H1 (cell line): ENCODE results near the gene AKTIP. TPM values are rescaled to one million over a fixed set of nuclear protein-coding genes. Genes with fewer than 3 reads are reported as not detected.

Experiments
- CTCF ChIA-PET: fragments of 300-600 bp; sonication (Branson Sonifier 250); formaldehyde crosslinking; loops from one replicate; lab custom pipeline; 2021; ENCODE audit not compliant: partially characterized antibody; lab: Charles Lee
- POLR2A ChIA-PET: fragments of 300-600 bp; sonication (Branson Sonifier 250); formaldehyde crosslinking; loops from one replicate; lab custom pipeline; 2021; ENCODE audit warnings: inconsistent platforms; ENCODE audit not compliant: partially characterized antibody; lab: Charles Lee
- DNase-seq, 2 experiments: peaks; one replicate each; pipeline versions ENCODE4 v3.0.0 to v3.0.0-alpha.2; 2010 to 2022; ENCODE audit warnings: low spot score in 2 of 2, low read depth in 1 of 2, mixed read lengths in 1 of 2
- FAIRE-seq: peaks from 2 replicates; lab custom pipeline; 2011; peaks lifted over from hg19 to GRCh38; lab: Jason Lieb, UNC
- H2AFZ ChIP-seq: 2 replicates; pipeline ENCODE4 v1.8.1; 2012; ENCODE audit warnings: low read length, inconsistent platforms
- H2AK5ac ChIP-seq: 2 replicates; pipeline ENCODE4 v1.6.1; 2013; ENCODE audit warnings: low read depth, low read length
- H2BK120ac ChIP-seq: replicated peaks from 2 replicates; pipeline ENCODE3; 2013; ENCODE audit warnings: low read depth, low read length, inconsistent platforms
- H2BK12ac ChIP-seq: 2 replicates; pipeline ENCODE4 v1.6.1; 2013; ENCODE audit warnings: low read depth, low read length
- H2BK15ac ChIP-seq: 2 replicates; pipeline ENCODE4 v1.6.1; 2013; ENCODE audit warnings: low read length
- H2BK20ac ChIP-seq: 2 replicates; pipeline ENCODE4 v1.6.1; 2013; ENCODE audit warnings: low read length
- H2BK5ac ChIP-seq: 2 replicates; pipeline ENCODE4 v1.6.1; 2013; ENCODE audit warnings: low read depth, low read length
- H3K14ac ChIP-seq: 2 replicates; pipeline ENCODE4 v1.6.1; 2013; ENCODE audit warnings: inconsistent platforms; ENCODE audit not compliant: insufficient read length
- H3K18ac ChIP-seq: 2 replicates; pipeline ENCODE4 v1.6.1; 2013; ENCODE audit warnings: low read length; ENCODE audit errors: extremely low read depth
- H3K23ac ChIP-seq: 2 replicates; pipeline ENCODE4 v1.6.1; 2013; ENCODE audit warnings: inconsistent platforms; ENCODE audit not compliant: insufficient read length
- H3K23me2 ChIP-seq: 2 replicates; pipeline ENCODE4 v1.6.1; 2013; ENCODE audit warnings: low read depth, low read length
- H3K27ac ChIP-seq: 2 replicates; pipeline ENCODE4 v1.6.1; 2011; ENCODE audit warnings: low read depth, low read length, inconsistent platforms
- H3K27me3 ChIP-seq, 4 experiments: replicated peaks in 1 of 4; 1 replicate in 1 of 4; 2 replicates in 3 of 4; pipeline versions ENCODE4 v1.6.1 to v1.8.1; 2011 to 2013; ENCODE audit warnings: low read length in 3 of 4, mild to moderate bottlenecking in 3 of 4, inconsistent platforms in 2 of 4, mixed read lengths in 2 of 4, moderate library complexity in 1 of 4; ENCODE audit not compliant: control insufficient read depth in 3 of 4, insufficient read depth in 3 of 4; ENCODE audit errors: extremely low read depth in 1 of 4
- H3K36me3 ChIP-seq, 4 experiments: 2 replicates each; pipeline versions ENCODE4 v1.6.1 to v1.8.1; 2011 to 2013; ENCODE audit warnings: mild to moderate bottlenecking in 4 of 4, low read length in 3 of 4, moderate library complexity in 2 of 4, control low read depth in 1 of 4, inconsistent platforms in 1 of 4; ENCODE audit not compliant: insufficient read depth in 4 of 4, control insufficient read depth in 2 of 4
- H3K4ac ChIP-seq: replicated peaks from 2 replicates; pipeline ENCODE3; 2013; ENCODE audit warnings: low read length, low read depth, mixed read lengths, inconsistent platforms; ENCODE audit not compliant: insufficient read length
- H3K4me1 ChIP-seq, 4 experiments: replicated peaks in 1 of 4; 1 replicate in 1 of 4; 2 replicates in 3 of 4; pipeline versions ENCODE4 v1.6.1 to v1.8.1; 2011 to 2013; ENCODE audit warnings: low read length in 3 of 4, inconsistent platforms in 2 of 4, mixed read lengths in 1 of 4; ENCODE audit not compliant: insufficient read depth in 4 of 4, control insufficient read depth in 3 of 4
- H3K4me2 ChIP-seq, 2 experiments: 2 replicates each; pipeline versions ENCODE4 v1.6.1 to v1.8.1; 2011 to 2013; ENCODE audit warnings: low read depth in 2 of 2, low read length in 2 of 2, control low read depth in 1 of 2, inconsistent platforms in 1 of 2, mild to moderate bottlenecking in 1 of 2; ENCODE audit not compliant: insufficient read depth in 1 of 2
- H3K4me3 ChIP-seq, 4 experiments: fragments of 200-600, 300-600 bp in 1 of 4; sonication (generic), shearing (Covaris generic), sonication (Bioruptor Twin) in 1 of 4; 2 replicates each; pipeline versions ENCODE4 v1.5.1 to v1.8.1; 2011 to 2016; ENCODE audit warnings: low read length in 4 of 4, low read depth in 3 of 4, control low read depth in 2 of 4, inconsistent platforms in 2 of 4, mild to moderate bottlenecking in 2 of 4, mixed read lengths in 1 of 4, moderate library complexity in 1 of 4; ENCODE audit not compliant: insufficient read depth in 2 of 4; ENCODE audit errors: extremely low read depth in 1 of 4
- H3K56ac ChIP-seq: replicated peaks from 2 replicates; pipeline ENCODE3; 2013; ENCODE audit warnings: low read depth, mild to moderate bottlenecking, mixed read lengths, low read length, inconsistent platforms; ENCODE audit not compliant: insufficient read length
- H3K79me1 ChIP-seq: 2 replicates; pipeline ENCODE4 v1.6.1; 2013; ENCODE audit warnings: low read depth, low read length, control low read depth
- H3K79me2 ChIP-seq, 2 experiments: 2 replicates each; pipeline versions ENCODE4 v1.6.1 to v1.8.1; 2012 to 2013; ENCODE audit warnings: low read length in 2 of 2, mild to moderate bottlenecking in 2 of 2, inconsistent platforms in 1 of 2; ENCODE audit not compliant: insufficient read depth in 2 of 2, control insufficient read depth in 1 of 2
- H3K9ac ChIP-seq, 4 experiments: replicated peaks in 1 of 4; 1 replicate in 1 of 4; 2 replicates in 3 of 4; pipeline versions ENCODE4 v1.6.1 to v1.8.1; 2011 to 2013; ENCODE audit warnings: low read depth in 3 of 4, low read length in 3 of 4, control low read depth in 2 of 4, mild to moderate bottlenecking in 2 of 4, moderate library complexity in 2 of 4, inconsistent platforms in 1 of 4; ENCODE audit errors: extremely low read depth in 1 of 4
- H3K9me3 ChIP-seq, 2 experiments: 2 replicates each; pipeline versions ENCODE4 v1.6.1 to v1.8.1; 2012 to 2013; ENCODE audit warnings: mild to moderate bottlenecking in 2 of 2, moderate library complexity in 2 of 2, control low read depth in 1 of 2, inconsistent platforms in 1 of 2, low read depth in 1 of 2, low read length in 1 of 2, mixed read lengths in 1 of 2; ENCODE audit not compliant: insufficient read depth in 2 of 2
- H4K20me1 ChIP-seq, 2 experiments: replicated peaks in 1 of 2; 2 replicates each; pipeline versions ENCODE3 to v1.8.1; 2011 to 2013; ENCODE audit warnings: inconsistent platforms in 2 of 2, low read length in 2 of 2, mild to moderate bottlenecking in 1 of 2; ENCODE audit not compliant: insufficient read depth in 2 of 2, control insufficient read depth in 1 of 2
- H4K5ac ChIP-seq: 2 replicates; pipeline ENCODE4 v1.6.1; 2013; ENCODE audit warnings: low read length, low read depth, mixed read lengths, inconsistent platforms; ENCODE audit not compliant: insufficient read length
- H4K8ac ChIP-seq: 2 replicates; pipeline ENCODE4 v1.8.0; 2013; ENCODE audit warnings: mild to moderate bottlenecking, moderate library complexity, low read length, inconsistent platforms; ENCODE audit not compliant: insufficient read depth; ENCODE audit errors: extremely low read depth
- H4K91ac ChIP-seq: replicated peaks from 2 replicates; pipeline ENCODE3; 2013; ENCODE audit warnings: low read length, mixed read lengths, inconsistent platforms; ENCODE audit not compliant: insufficient read length
- CBX8 ChIP-seq: fragments of 300-800, 300-1000 bp; sonication (generic); IDR thresholded peaks from 2 replicates; pipeline ENCODE4 v1.7.1; 2016; ENCODE audit warnings: low read depth, low read length, borderline replicate concordance
- E2F6 ChIP-seq: IDR thresholded peaks from 2 replicates; pipeline ENCODE4 v1.6.1; 2012; ENCODE audit warnings: inconsistent platforms
- FOSL1 ChIP-seq: IDR thresholded peaks from 2 replicates; pipeline ENCODE4 v1.6.1; 2011; ENCODE audit warnings: mild to moderate bottlenecking, low read depth, low read length, moderate library complexity; ENCODE audit not compliant: insufficient read depth
- GABPA ChIP-seq: IDR thresholded peaks from 2 replicates; pipeline ENCODE4 v1.6.1; 2011; ENCODE audit warnings: mild to moderate bottlenecking, low read length, moderate library complexity, borderline replicate concordance; ENCODE audit not compliant: insufficient read depth
- HDAC2 ChIP-seq, 2 experiments: fragments of 300-600 bp in 1 of 2; sonication (generic) in 1 of 2; IDR thresholded peaks; 2 replicates each; pipeline ENCODE4 v1.6.1; 2011 to 2012; ENCODE audit warnings: low read depth in 2 of 2, low read length in 2 of 2, mild to moderate bottlenecking in 2 of 2, moderate library complexity in 2 of 2, borderline replicate concordance in 1 of 2, inconsistent platforms in 1 of 2
- HDAC6 ChIP-seq: IDR thresholded peaks from one replicate; pipeline ENCODE4 v1.7.1; 2012; ENCODE audit warnings: low read depth, mild to moderate bottlenecking, inconsistent platforms, low read length, moderate library complexity
- JUN ChIP-seq: IDR thresholded peaks from 2 replicates; pipeline ENCODE4 v1.6.1; 2011; ENCODE audit warnings: low read depth, mild to moderate bottlenecking, improper control_type of control experiment, low read length
- MAFK ChIP-seq: IDR thresholded peaks from 2 replicates; pipeline ENCODE4 v1.6.1; 2012; ENCODE audit warnings: low read depth, mild to moderate bottlenecking, improper control_type of control experiment, low read length
- POLR2A ChIP-seq, 2 experiments: IDR thresholded peaks; 1 replicate in 1 of 2; 2 replicates in 1 of 2; pipeline ENCODE4 v1.6.1; 2011; ENCODE audit warnings: low read depth in 2 of 2, low read length in 2 of 2, mild to moderate bottlenecking in 2 of 2; ENCODE audit errors: control extremely low read depth in 1 of 2
- RXRA ChIP-seq: IDR thresholded peaks from 2 replicates; pipeline ENCODE4 v1.6.1; 2011; ENCODE audit warnings: low read depth, mild to moderate bottlenecking, low read length, moderate library complexity; ENCODE audit not compliant: insufficient read depth
- SIRT6 ChIP-seq: IDR thresholded peaks from one replicate; pipeline ENCODE4 v1.7.1; 2012; ENCODE audit warnings: low read length, inconsistent platforms
- SP4 ChIP-seq: IDR thresholded peaks from 2 replicates; pipeline ENCODE4 v1.6.1; 2012; ENCODE audit warnings: low read length, inconsistent platforms
- TAF1 ChIP-seq: IDR thresholded peaks from 2 replicates; pipeline ENCODE4 v1.6.1; 2011; ENCODE audit warnings: mild to moderate bottlenecking, low read depth, low read length
- TAF7 ChIP-seq: optimal IDR thresholded peaks from 2 replicates; pipeline ENCODE3; 2011; ENCODE audit warnings: low read depth, mild to moderate bottlenecking, inconsistent platforms, low read length, moderate library complexity, borderline replicate concordance
- WGBS, 2 experiments: shearing (Covaris generic) in 1 of 2; methylation state at CpG; one replicate each; pipeline versions ENCODE4 v1.1.6 to v1.1.7; 2013 to 2015; ENCODE audit warnings: low lambda C conversion rate in 2 of 2, mixed read lengths in 2 of 2, inconsistent platforms in 1 of 2, low coverage in 1 of 2, missing lambda C conversion rate in 1 of 2; ENCODE audit not compliant: insufficient replicate concordance in 2 of 2, insufficient coverage in 1 of 2, insufficient read length in 1 of 2; ENCODE audit errors: extremely low coverage in 1 of 2, missing lambda C conversion rate in 1 of 2; 5-methylcytosine and 5-hydroxymethylcytosine counted together
- polyA plus RNA-seq, 7 experiments: library from polyadenylated mRNA; depleted of rRNA in 3 of 7; stranded (reverse) in 5 of 7; unstranded in 2 of 7; fragments of >200 nt in 5 of 7; fragments of 200-250 nt in 2 of 7; gene quantifications; 1 replicate in 5 of 7; 2 replicates in 1 of 7; 4 replicates in 1 of 7; pipeline versions ENCODE4 v1.2.1 to v1.2.3, GENCODE V29; 2011 to 2013; ENCODE audit warnings: missing spikeins in 2 of 7, mixed read lengths in 2 of 7
- total RNA-seq: library from RNA; stranded (reverse); fragmentation: NEBNext Ultra II Directional; extraction: Animal tissue kit (Norgen Biotek cat#: 25700); gene quantifications from 2 replicates; pipeline ENCODE4 v1.2.1, GENCODE V29; 2021

The AKTIP gene
- total and polyA plus RNA-seq, 2 of the 8 experiments (the other 6 are each of a cell fraction or from before 2014, with no cell fraction given), result 15.0 to 15.6 TPM

GRCh38 chr16:53542283-53542682, 39.3 kb upstream of the AKTIP start:
- no peaks in the 10 kb centered on the region for H3K79me1 ChIP-seq
- H2BK12ac ChIP-seq, result peak overlapping the region; percentile 77; the same call in 1 of the 2 replicates
- H3K27me3 ChIP-seq, result no peaks in the 10 kb centered on the region
- FAIRE-seq (no peak), DNase-seq (peak; percentile 10 to 58)
- H2BK15ac ChIP-seq, result no peak overlapping the region
- H3K23me2 ChIP-seq, result no peaks in the 10 kb centered on the region
- no peak overlapping the region for H3K27ac ChIP-seq
- CTCF ChIA-PET, result no interaction called here
- POLR2A ChIA-PET, result no interaction called here
- H3K14ac ChIP-seq, result no peak overlapping the region
- peak overlapping the region; percentile 54; the same call in 1 of the 2 replicates for H2AK5ac ChIP-seq
- H3K56ac ChIP-seq, result no peak overlapping the region
- H3K4me2 ChIP-seq, result no peak overlapping the region
- 88% methylated on average over 21 of the region's 21 CpGs; no CpG with 5 or more reads in 1 of the 2 experiments for WGBS, 2 experiments
- no peak overlapping the region for H3K18ac ChIP-seq
- H3K36me3 ChIP-seq, result no peaks in the 10 kb centered on the region
- peaks cover 0 to 5% of the 10 kb centered on the region in 2 experiments; a peak in 1 of 4 replicates for H3K9me3 ChIP-seq
- no peak overlapping the region for H3K4me3 ChIP-seq
- no peak overlapping the region for H2BK20ac ChIP-seq
- no peak overlapping the region for H4K5ac ChIP-seq
- no peak overlapping the region for H3K4ac ChIP-seq
- no peak overlapping the region for H3K23ac ChIP-seq
- H2BK120ac ChIP-seq, result no peak overlapping the region
- no peak overlapping the region for H2BK5ac ChIP-seq
- H3K4me1 ChIP-seq, result peaks cover 0 to 4% (median 2%) of the 10 kb centered on the region in 4 experiments; a peak in 4 of 7 replicates
- H2AFZ ChIP-seq, result peak overlapping the region; percentile 97; the same call in 1 of the 2 replicates
- H4K20me1 ChIP-seq, result no peaks in the 10 kb centered on the region
- H4K91ac ChIP-seq, result peak overlapping the region; percentile 25
- H3K79me2 ChIP-seq, result no peaks in the 10 kb centered on the region
- no peak overlapping the region for H3K9ac ChIP-seq
- peak overlapping the region; percentile 83; the same call in 1 of the 2 replicates for H4K8ac ChIP-seq
- TF ChIP-seq HDAC6 (no peak), POLR2A (IDR thresholded peaks at IDR 0.05; ENCODE audit: control extremely low read depth in 1 of 2, low read depth in 2 of 2, low read length in 2 of 2) (no peak), SP4 (no peak), JUN (no peak), E2F6 (peak; percentile 79), HDAC2 (IDR thresholded peaks at IDR 0.05; ENCODE audit: borderline replicate concordance in 1 of 2, low read depth in 2 of 2, low read length in 2 of 2) (no peak), TAF7 (no peak), RXRA (no peak), GABPA (no peak), MAFK (peak; percentile 50; the same call in 1 of the 2 replicates), CBX8 (no peak), FOSL1 (no peak), TAF1 (no peak), SIRT6 (no peak)
